ENCODE results near the gene CHURC1.
A peak's percentile ranks its signal among the peaks of the same experiment; 100 is the strongest.

The CHURC1 gene

DNA sequence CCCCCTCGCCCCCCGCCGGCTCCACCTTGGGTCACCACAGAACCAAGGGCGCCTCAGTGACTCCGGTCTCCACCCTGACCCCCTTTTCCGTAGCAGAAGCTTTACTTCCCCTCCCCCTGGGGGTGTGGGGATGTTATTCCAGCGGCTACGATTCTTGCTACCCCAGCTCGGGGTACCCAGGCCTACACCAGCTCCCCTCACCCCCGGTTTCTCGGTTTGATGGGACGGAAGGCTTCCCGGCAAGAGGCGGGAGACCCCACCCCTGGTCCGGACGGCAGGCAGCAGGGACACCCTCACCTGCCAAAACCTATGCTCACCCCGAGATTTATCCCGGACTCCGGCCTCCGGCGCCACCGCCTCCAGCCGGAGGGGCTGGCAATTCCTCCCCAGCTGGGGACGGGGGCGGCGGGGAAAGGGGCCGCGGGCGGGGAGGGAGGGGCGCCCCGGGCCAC is 57.3 kb downstream of the CHURC1 start:
- Histone ChIP-seq H3K9me3 (ENCODE audit: low read depth, low read length) (no peaks in the 10 kb centered on the region), H3K27ac (no peak overlapping the region), H3K4me3 (peak overlapping the region; percentile 81), H3K9ac (ENCODE audit: insufficient read length) (peak overlapping the region; percentile 70), H3K36me3 (ENCODE audit: insufficient read depth, low read length) (no peaks in the 10 kb centered on the region)
- no peak for DNase-seq (ENCODE audit: low read depth, low spot score)
- TF ChIP-seq EZH2 (IDR thresholded peaks at IDR 0.05) = no peak
- TF ChIP-seq POLR2AphosphoS5 (IDR thresholded peaks at IDR 0.05; ENCODE audit: borderline replicate concordance, low read depth, low read length) = no peak
- no peak for TF ChIP-seq FOXP2 (optimal IDR thresholded peaks at IDR 0.05; ENCODE audit: control extremely low read depth, extremely low read length, insufficient read depth)

DNA sequence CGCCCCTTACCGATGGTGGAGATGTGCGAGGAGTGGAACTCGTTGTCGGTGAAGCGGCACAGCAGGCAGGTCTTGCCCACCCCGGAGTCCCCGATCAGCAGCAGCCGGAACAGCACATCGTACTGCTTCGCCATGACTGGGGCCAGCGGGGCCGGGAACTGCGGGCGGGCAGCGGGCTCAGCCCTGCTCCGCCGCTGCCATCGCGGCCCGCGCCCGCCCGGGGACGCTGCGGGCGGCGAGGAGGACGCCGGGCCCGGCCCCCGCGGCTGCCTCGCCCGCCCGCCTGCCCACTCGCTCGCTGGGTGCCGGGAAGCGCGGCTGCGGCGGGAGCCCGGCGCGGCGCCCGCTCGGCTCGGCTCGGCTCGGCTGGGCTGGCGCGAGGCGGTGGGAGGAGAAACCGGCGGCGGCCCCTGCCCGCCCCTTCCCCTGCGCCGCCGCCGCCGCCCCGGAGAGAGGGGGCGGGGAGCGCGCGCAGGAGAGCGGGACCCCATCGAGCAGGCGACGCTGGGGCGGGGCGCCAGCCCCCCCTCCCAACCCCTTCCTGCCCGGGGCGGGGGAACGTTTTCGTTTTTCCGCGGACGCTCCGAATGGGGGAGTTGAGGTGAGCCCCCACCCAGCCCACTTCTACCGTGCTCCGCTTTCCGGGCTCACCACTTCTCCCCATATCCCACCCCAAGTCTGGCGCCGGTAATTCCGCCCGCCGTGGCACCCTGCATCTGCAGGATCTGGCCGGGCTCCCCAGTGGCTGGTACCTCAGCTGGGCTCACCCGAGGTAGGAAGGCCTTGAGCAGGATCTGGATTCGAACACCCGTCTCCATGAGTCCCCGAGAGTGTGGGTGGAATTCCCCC is 57.9 kb downstream of the CHURC1 start, which contains the start of gene RAB15:
Gene RAB15 (minus strand): TSS at position 394 of the 849 bp plus-strand sequence. CDS start 260 bp downstream, at position 134.
- Histone ChIP-seq H3K27ac (no peak within 1 kb of the TSS), H3K4me3 (peak within 1 kb of the TSS; percentile 85), H3K9ac (ENCODE audit: insufficient read length) (peak within 1 kb of the TSS; percentile 73), H3K36me3 (ENCODE audit: insufficient read depth, low read length) (no peaks in the 10 kb centered on the region), H3K9me3 (ENCODE audit: low read depth, low read length) (no peaks in the 10 kb centered on the region)
- no peak for DNase-seq (ENCODE audit: low read depth, low spot score)
- TF ChIP-seq FOXP2 (optimal IDR thresholded peaks at IDR 0.05; ENCODE audit: control extremely low read depth, extremely low read length, insufficient read depth) (no peak), POLR2AphosphoS5 (IDR thresholded peaks at IDR 0.05; ENCODE audit: borderline replicate concordance, low read depth, low read length) (no peak), EZH2 (IDR thresholded peaks at IDR 0.05) (no peak)

- no peak for TF ChIP-seq EZH2 (IDR thresholded peaks at IDR 0.05)
- TF ChIP-seq POLR2AphosphoS5 (IDR thresholded peaks at IDR 0.05; ENCODE audit: borderline replicate concordance, low read depth, low read length) = no peak
- TF ChIP-seq FOXP2 (optimal IDR thresholded peaks at IDR 0.05; ENCODE audit: control extremely low read depth, extremely low read length, insufficient read depth) = no peak
- Histone ChIP-seq H3K9ac (ENCODE audit: insufficient read length) (no peak overlapping the region), H3K4me3 (peak overlapping the region; percentile 85), H3K27ac (no peak overlapping the region), H3K9me3 (ENCODE audit: low read depth, low read length) (no peaks in the 10 kb centered on the region), H3K36me3 (ENCODE audit: insufficient read depth, low read length) (no peaks in the 10 kb centered on the region)
- no peak for DNase-seq (ENCODE audit: low read depth, low spot score)
These were observed 58.8 kb downstream of the CHURC1 start for GRCh38 chr14:64973026-64973442.

- Histone ChIP-seq H3K9me3 (ENCODE audit: low read depth, low read length) (no peaks in the 10 kb centered on the region), H3K4me3 (no peak overlapping the region), H3K27ac (no peak overlapping the region), H3K9ac (ENCODE audit: insufficient read length) (no peak overlapping the region), H3K36me3 (ENCODE audit: insufficient read depth, low read length) (no peaks in the 10 kb centered on the region)
- no peak for TF ChIP-seq POLR2AphosphoS5 (IDR thresholded peaks at IDR 0.05; ENCODE audit: borderline replicate concordance, low read depth, low read length)
- TF ChIP-seq EZH2 (IDR thresholded peaks at IDR 0.05) = no peak
- DNase-seq (ENCODE audit: low read depth, low spot score) = no peak
These were observed 59.6 kb downstream of the CHURC1 start for GRCh38 chr14:64973826-64974225.

DNA sequence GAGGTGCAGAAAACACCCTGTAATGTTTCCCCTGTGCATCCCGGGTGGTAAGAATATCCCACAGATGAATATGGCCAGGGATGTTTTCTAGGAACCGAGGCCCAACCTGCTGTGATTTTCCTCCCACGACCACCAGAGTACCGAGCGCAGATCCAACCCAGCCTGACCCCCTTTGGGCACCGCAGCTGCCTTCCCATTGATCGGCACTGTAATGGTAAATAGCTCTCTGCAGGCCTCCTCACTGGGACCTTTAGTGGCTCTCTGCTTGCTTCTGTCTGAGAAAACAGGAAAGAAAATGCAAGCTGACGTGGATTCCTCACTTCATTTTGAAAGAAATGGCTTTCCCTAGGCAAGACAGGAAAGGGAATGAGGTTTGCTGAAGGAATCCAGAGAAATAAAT is 60.3 kb downstream of the CHURC1 start:
- H3K27ac ChIP-seq = no peak overlapping the region
- no peak overlapping the region for H3K9ac ChIP-seq (ENCODE audit: insufficient read length)
- TF ChIP-seq FOXP2 (optimal IDR thresholded peaks at IDR 0.05; ENCODE audit: control extremely low read depth, extremely low read length, insufficient read depth) (no peak), POLR2AphosphoS5 (IDR thresholded peaks at IDR 0.05; ENCODE audit: borderline replicate concordance, low read depth, low read length) (no peak), EZH2 (IDR thresholded peaks at IDR 0.05) (no peak)
- H3K4me3 ChIP-seq = no peak overlapping the region
- no peaks in the 10 kb centered on the region for H3K9me3 ChIP-seq (ENCODE audit: low read depth, low read length)
- H3K36me3 ChIP-seq (ENCODE audit: insufficient read depth, low read length) = no peaks in the 10 kb centered on the region
- no peak for DNase-seq (ENCODE audit: low read depth, low spot score)

- no peaks in the 10 kb centered on the region for H3K36me3 ChIP-seq (ENCODE audit: insufficient read depth, low read length)
- DNase-seq (ENCODE audit: low read depth, low spot score) = no peak
- H3K9ac ChIP-seq (ENCODE audit: insufficient read length) = no peak overlapping the region
- no peak overlapping the region for H3K4me3 ChIP-seq
- H3K27ac ChIP-seq = no peak overlapping the region
- H3K9me3 ChIP-seq (ENCODE audit: low read depth, low read length) = no peaks in the 10 kb centered on the region
- TF ChIP-seq EZH2 (IDR thresholded peaks at IDR 0.05) = no peak
- no peak for TF ChIP-seq FOXP2 (optimal IDR thresholded peaks at IDR 0.05; ENCODE audit: control extremely low read depth, extremely low read length, insufficient read depth)
- no peak for TF ChIP-seq POLR2AphosphoS5 (IDR thresholded peaks at IDR 0.05; ENCODE audit: borderline replicate concordance, low read depth, low read length)
These were observed 65.2 kb downstream of the CHURC1 start for GRCh38 chr14:64979336-64980074.

DNA sequence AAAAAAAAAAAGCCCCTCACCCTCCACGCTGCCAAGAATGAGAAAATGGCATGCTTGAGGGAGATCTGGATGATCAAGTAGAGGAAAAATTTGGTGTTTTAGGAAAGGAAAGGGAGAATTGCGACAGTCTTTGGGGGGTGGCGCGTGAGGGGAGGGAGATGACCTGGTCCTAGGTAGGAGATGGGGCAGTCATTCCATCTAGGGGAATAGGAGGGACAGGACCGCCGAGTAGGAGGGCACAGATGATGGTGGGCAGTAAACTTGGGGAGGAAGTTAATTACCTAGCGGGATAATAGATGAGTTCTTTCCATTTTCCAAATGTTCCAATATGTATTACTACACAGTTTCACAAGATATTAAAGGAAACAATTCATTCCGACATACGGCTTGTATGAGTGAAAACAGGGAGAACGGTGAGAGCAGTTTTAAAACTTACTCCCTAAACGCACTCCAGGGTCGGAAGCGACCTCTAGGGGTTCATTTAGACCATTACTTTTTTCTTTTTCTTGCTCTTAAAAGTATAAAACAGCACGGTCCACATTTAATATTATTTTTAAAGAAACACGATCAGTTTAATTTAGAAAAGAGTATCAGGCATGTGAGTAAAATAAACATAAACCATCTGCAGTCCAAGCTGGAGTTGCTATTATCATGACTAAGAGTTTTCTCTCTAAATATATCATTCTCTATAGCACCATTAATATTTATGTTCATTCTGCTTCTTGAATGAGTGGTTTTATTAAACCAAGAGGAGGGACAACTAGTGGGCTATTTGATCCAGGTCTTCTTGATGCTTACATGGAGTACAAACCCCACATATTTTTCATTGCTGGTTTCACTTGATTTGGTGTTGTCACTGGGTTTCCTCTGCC is 69.4 kb downstream of the CHURC1 start:
- DNase-seq (ENCODE audit: low read depth, low spot score) = no peak
- H3K4me3 ChIP-seq = peak overlapping the region; percentile 63
- H3K36me3 ChIP-seq (ENCODE audit: insufficient read depth, low read length) = no peaks in the 10 kb centered on the region
- no peak overlapping the region for H3K27ac ChIP-seq
- TF ChIP-seq FOXP2 (optimal IDR thresholded peaks at IDR 0.05; ENCODE audit: control extremely low read depth, extremely low read length, insufficient read depth) = no peak
- TF ChIP-seq EZH2 (IDR thresholded peaks at IDR 0.05) = no peak
- H3K9me3 ChIP-seq (ENCODE audit: low read depth, low read length) = no peaks in the 10 kb centered on the region
- peak overlapping the region; percentile 29 for H3K9ac ChIP-seq (ENCODE audit: insufficient read length)
